Astrocyte of the hippocampus (primary cell): ENCODE data around the gene JADE1.
A peak's percentile ranks its signal among the peaks of the same experiment; 100 is the strongest.

Experiments used
- DNase-seq: peaks from one replicate; pipeline ENCODE4 v3.0.0; 2011; ENCODE audit warnings: low read depth, low spot score

Gene JADE1

GRCh38 chr4:128871948-128872347 is 62.4 kb downstream of the JADE1 start:
- DNase-seq, result peak; percentile 35

- no peak for DNase-seq
Measured at GRCh38 chr4:128876200-128876599, 66.7 kb downstream of the JADE1 start.

GRCh38 chr4:128877934-128878333 is 68.4 kb downstream of the JADE1 start:
- no peak for DNase-seq

GRCh38 chr4:128879283-128879682 is 69.8 kb downstream of the JADE1 start:
- no peak for DNase-seq

GRCh38 chr4:128879971-128880370 is 70.5 kb downstream of the JADE1 start:
- no peak for DNase-seq

- no peak for DNase-seq
Measured at GRCh38 chr4:128880662-128881061, 71.2 kb downstream of the JADE1 start.

GRCh38 chr4:128904821-128905220 is 95.3 kb downstream of the JADE1 start:
- DNase-seq, result no peak

- no peak for DNase-seq
Measured at GRCh38 chr4:128906581-128906980, 97.1 kb downstream of the JADE1 start.

- no peak for DNase-seq
Measured at GRCh38 chr4:128907981-128908380, 98.5 kb downstream of the JADE1 start.

GRCh38 chr4:128908735-128909134 is 99.2 kb downstream of the JADE1 start:
- DNase-seq, result no peak

GRCh38 chr4:128913228-128913627 is 103.7 kb downstream of the JADE1 start:
- DNase-seq, result no peak

- DNase-seq, result no peak
Measured at GRCh38 chr4:128915544-128915943, 106.0 kb downstream of the JADE1 start.

- no peak for DNase-seq
Measured at GRCh38 chr4:128916832-128917231, 107.3 kb downstream of the JADE1 start.

GRCh38 chr4:128917781-128918180 is 108.3 kb downstream of the JADE1 start:
- no peak for DNase-seq

- DNase-seq, result no peak
Measured at GRCh38 chr4:128921954-128922353, 112.5 kb downstream of the JADE1 start.
